Bone marrow (tissue), 2 donors: ENCODE measurements around the gene SPDYE17.
"Not testable (repeated sequence)": the region's sequence is repeated elsewhere in the genome, so short reads cannot be mapped to it uniquely, and the experiment has no call there.

Experiments used
- DNase-seq, 2 donors: peaks; one replicate each; lab custom pipeline; 2025; lab: John Stamatoyannopoulos, UW

Gene SPDYE17

GRCh38 chr7:77032261-77032660 lies at the start of gene SPDYE17:
SPDYE17 (minus strand) TSS chr7:77032361; CDS start chr7:77030570, 1,791 bp downstream.
- DNase-seq: not testable (repeated sequence)

- not testable (repeated sequence) for DNase-seq
These were observed 48.1 kb upstream of the SPDYE17 start for GRCh38 chr7:77080236-77080635.

- DNase-seq: not testable (repeated sequence)
These were observed 47.5 kb upstream of the SPDYE17 start for GRCh38 chr7:77079624-77080023.

GRCh38 chr7:77079112-77079511 lies 47.0 kb upstream of the SPDYE17 start:
- DNase-seq: not testable (repeated sequence)

- not testable (repeated sequence) for DNase-seq
These were observed 44.9 kb upstream of the SPDYE17 start for GRCh38 chr7:77077060-77077459.

GRCh38 chr7:77074786-77075396 lies 42.7 kb upstream of the SPDYE17 start:
- not testable (repeated sequence) for DNase-seq

GRCh38 chr7:77071108-77071507 lies 38.9 kb upstream of the SPDYE17 start:
- DNase-seq: not testable (repeated sequence)

- DNase-seq: not testable (repeated sequence)
These were observed 33.7 kb upstream of the SPDYE17 start for GRCh38 chr7:77065869-77066268.

GRCh38 chr7:77063732-77064131 lies 31.6 kb upstream of the SPDYE17 start:
- DNase-seq: not testable (repeated sequence)

GRCh38 chr7:77062557-77062956 lies 30.4 kb upstream of the SPDYE17 start, which contains the start of gene SPDYE18:
SPDYE18 (minus strand) TSS chr7:77062558; CDS start chr7:77060512, 2,046 bp downstream.
- DNase-seq: not testable (repeated sequence)

GRCh38 chr7:77026349-77026748 lies 5.8 kb downstream of the SPDYE17 start:
- DNase-seq: not testable (repeated sequence)

- not testable (repeated sequence) for DNase-seq
These were observed 22.0 kb downstream of the SPDYE17 start for GRCh38 chr7:77010074-77010680.

- not testable (repeated sequence) for DNase-seq
These were observed 24.2 kb downstream of the SPDYE17 start for GRCh38 chr7:77008000-77008399.

- not testable (repeated sequence) for DNase-seq
These were observed 25.7 kb downstream of the SPDYE17 start for GRCh38 chr7:77006127-77007110.

- not testable (repeated sequence) for DNase-seq
These were observed 26.6 kb downstream of the SPDYE17 start for GRCh38 chr7:77005461-77006057.

GRCh38 chr7:77004151-77004550 lies 28.0 kb downstream of the SPDYE17 start:
- not testable (repeated sequence) for DNase-seq

GRCh38 chr7:77003241-77003640 lies 28.9 kb downstream of the SPDYE17 start:
- DNase-seq: not testable (repeated sequence)

GRCh38 chr7:77002678-77003233 lies 29.4 kb downstream of the SPDYE17 start:
- not testable (repeated sequence) for DNase-seq

- DNase-seq: not testable (repeated sequence)
These were observed 30.1 kb downstream of the SPDYE17 start for GRCh38 chr7:77002104-77002503.

- DNase-seq: not testable (repeated sequence)
These were observed 32.6 kb downstream of the SPDYE17 start for GRCh38 chr7:76999474-77000107.
